Suppressor macrophage treated with lipopolysaccharide for 4 hours (primary cell): ENCODE data around the gene KREMEN2.
"Not testable (repeated sequence)": the region's sequence is repeated elsewhere in the genome, so short reads cannot be mapped to it uniquely, and the experiment has no call there.

ENCODE experiments used
- DNase-seq: peaks from one replicate; pipeline ENCODE4 v3.0.0-alpha.2; 2020

Gene KREMEN2, protein sequence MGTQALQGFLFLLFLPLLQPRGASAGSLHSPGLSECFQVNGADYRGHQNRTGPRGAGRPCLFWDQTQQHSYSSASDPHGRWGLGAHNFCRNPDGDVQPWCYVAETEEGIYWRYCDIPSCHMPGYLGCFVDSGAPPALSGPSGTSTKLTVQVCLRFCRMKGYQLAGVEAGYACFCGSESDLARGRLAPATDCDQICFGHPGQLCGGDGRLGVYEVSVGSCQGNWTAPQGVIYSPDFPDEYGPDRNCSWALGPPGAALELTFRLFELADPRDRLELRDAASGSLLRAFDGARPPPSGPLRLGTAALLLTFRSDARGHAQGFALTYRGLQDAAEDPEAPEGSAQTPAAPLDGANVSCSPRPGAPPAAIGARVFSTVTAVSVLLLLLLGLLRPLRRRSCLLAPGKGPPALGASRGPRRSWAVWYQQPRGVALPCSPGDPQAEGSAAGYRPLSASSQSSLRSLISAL

GRCh38 chr16:2963723-2964474 is at the start of gene KREMEN2:
Gene KREMEN2 (plus strand): TSS chr16:2964275. CDS start chr16:2964521, 246 bp downstream.
- peak; percentile 35 for DNase-seq

- DNase-seq, result no peak
Measured at GRCh38 chr16:2915196-2915929, 48.7 kb upstream of the KREMEN2 start.

DNA sequence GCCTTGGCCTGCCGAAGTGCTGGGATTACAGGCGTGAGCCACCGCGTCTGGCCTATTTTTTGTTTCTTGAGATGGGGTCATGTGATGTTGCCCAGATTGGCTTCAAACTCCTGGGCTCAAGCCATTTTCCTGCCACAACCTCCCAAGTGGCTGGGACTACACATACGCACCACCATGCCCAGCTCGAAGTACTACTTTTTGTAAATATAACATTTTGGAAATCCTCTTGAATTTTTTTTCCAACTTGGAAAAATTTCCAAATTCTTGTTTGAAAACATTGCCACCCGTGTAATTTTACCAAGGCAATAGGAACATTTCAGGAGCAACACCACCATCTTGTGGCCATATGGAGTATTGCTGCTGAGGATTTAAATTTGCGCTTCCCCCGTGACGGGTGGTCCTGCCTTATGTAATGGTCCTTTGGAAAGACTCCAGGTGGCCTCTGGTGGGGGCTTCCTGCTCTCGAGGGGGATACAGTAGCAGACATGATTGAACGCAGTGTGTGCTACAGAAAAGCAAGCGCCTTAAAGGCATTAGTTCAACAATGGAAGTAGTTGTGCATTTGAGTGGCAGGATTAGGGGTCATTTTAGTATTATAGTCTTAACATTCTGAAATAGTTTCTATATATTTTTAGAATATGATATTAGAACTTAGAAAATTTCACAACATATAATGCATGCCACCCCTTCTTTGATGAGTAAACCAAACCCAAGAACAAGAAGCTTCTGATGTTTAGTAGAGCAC is 44.4 kb upstream of the KREMEN2 start:
- DNase-seq, result peak; percentile 71

GRCh38 chr16:2923481-2923880 is 40.6 kb upstream of the KREMEN2 start:
- DNase-seq, result no peak

- DNase-seq, result no peak
Measured at GRCh38 chr16:2924901-2925755, 38.9 kb upstream of the KREMEN2 start.

DNA sequence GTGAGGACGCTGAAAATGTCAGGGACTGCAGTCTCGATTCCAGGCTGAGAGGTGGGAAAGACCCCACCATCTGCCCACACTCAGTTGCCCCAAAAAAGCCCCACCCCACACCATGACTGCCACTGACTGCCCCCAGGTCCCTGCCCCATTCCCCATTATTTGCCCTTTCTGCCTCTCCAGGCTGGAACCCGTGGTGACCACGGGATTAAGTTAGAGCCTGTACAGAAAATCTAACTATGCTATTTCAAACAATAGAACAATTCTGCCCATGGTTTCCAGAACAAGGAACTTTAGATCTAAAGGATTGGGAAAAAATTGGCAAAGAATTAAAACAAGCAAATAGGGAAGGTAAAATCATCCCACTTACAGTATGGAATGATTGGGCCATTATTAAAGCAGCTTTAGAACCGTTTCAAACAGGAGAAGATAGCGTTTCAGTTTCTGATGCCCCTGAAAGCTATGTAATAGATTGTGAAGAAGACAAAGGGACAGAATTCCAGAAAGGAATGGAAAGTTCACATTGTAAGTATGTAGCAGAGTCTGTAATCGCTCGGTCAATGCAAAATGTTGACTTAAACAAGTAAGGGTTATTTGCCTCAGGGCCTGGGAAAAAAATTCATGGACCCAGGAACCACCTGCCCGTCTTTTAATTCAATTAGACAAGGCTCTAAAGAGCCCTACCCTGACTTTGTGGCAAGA is 38.0 kb upstream of the KREMEN2 start:
- DNase-seq, result no peak

DNA sequence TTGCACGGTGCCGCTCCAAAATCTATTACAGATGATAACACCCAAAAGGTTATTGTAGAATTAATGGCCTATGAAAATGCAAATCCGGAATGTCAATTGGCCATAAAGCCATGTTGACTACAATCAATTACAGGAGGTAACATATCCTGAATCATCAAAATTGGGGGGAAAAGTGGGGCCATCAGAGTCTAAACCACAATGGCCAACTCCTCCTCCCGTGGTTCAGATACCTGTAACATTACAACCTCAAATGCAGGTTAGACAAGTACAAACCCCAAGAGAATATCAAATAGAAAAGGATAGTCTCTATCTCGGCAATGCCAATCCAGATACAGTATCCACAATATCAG is 37.5 kb upstream of the KREMEN2 start:
- no peak for DNase-seq

DNA sequence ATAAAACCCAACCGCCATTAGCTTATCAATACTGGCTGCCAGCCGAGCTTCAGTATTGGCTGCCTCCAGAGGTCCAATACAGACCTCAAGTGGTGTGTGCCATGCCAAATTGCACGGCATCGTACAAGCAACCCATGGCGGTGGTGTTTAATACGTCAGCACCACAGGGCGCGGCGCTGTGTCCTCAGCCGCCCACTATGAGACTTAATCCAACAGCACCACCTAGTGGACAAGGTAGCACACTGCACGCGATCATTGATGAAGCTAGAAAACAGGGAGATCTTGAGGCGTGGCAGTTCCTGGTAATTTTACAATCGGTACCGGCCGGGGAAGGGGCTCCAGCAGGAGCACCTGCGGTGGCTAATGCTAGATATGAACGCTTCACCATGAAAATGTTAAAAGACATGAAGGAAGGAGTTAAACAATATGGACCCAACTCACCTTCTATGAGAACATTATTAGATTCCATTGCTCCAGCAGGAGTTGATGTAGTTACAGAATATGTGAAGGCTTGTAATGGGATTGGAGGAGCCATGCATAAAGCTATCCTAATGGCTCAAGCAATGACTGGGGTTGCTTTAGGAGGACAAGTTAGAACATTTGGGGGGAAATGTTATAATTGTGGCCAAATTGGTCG is 36.9 kb upstream of the KREMEN2 start:
- peak; percentile 96 for DNase-seq

- DNase-seq, result not testable (repeated sequence)
Measured at GRCh38 chr16:2928151-2928550, 35.9 kb upstream of the KREMEN2 start.

- DNase-seq, result no peak
Measured at GRCh38 chr16:2928796-2929195, 35.3 kb upstream of the KREMEN2 start.

DNA sequence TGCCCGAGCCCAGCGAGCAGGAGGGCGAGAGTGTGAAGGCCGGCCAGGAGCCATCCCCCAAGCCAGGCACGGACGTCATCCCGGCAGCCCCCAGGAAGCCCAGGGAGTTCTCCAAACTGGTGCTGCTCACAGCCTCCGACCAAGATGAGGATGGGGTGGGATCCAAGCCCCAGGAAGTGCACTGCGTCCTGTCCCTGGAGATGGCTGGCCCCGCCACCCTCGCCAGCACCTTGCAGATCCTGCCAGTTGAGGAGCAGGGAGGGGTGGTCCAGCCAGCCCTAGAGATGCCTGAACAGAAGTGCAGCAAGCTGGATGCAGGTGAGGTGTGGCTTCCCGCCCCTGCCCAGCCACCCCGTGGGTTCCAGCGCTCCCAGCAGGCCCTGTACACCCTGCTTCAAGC is 34.4 kb upstream of the KREMEN2 start:
- no peak for DNase-seq

GRCh38 chr16:2930236-2930635 is 33.8 kb upstream of the KREMEN2 start:
- no peak for DNase-seq

DNA sequence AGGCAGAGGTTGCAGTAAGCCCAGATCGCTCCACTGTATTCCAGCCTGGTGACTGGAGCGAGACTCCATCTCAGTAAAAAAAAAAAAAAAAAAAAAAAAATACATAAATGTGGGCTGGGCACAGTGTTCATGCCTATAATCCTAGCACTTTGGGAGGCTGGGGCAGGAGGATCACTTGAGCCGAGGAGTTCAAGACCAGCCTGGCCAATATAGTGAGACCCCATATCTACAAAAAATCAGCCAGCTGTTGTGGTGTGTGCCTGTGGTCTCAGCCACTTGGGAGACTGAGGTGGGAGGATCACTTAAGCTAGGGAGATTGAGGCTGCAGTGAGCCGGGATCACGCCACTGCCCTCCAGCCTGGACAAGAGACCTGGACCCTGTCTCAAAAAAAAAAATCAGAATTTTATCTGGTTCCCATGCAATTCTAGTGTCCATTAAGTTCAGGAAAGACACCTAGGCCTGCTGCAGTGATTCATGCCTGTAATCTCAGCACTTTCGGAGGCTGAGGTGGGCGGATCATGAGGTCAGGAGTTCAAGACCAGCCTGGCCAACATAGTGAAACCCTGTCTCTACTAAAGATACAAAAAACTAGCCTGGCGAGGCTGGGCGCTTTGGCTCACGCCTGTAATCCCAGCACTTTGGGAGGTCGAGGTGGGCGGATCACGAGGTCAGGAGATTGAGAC is 32.7 kb upstream of the KREMEN2 start:
- DNase-seq, result not testable (repeated sequence)

DNA sequence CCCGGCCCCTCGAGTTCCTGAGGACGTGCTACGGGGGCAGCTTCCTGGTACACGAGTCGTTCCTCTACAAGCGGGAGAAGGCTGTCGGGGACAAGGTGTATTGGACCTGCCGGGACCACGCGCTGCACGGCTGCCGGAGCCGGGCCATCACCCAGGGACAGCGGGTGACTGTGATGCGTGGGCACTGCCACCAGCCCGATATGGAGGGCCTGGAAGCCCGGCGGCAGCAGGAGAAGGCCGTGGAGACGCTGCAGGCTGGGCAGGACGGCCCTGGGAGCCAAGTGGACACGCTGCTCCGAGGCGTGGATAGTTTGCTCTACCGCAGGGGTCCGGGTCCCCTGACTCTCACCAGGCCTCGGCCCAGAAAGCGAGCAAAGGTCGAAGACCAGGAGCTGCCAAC is 30.9 kb upstream of the KREMEN2 start:
- no peak for DNase-seq

DNA sequence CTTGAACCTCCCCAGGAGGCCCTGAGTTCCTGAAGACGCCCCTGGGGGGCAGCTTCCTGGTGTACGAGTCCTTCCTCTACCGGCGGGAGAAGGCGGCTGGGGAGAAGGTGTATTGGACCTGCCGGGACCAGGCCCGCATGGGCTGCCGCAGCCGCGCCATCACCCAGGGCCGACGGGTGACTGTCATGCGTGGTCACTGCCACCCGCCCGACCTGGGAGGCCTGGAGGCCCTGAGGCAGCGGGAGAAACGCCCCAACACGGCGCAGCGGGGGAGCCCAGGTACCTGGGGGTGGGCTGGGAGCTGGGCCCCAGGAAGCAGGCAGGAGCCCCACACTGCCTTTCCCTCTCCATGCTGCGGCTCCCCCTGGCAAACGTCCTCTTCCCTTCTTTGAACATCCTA is 30.4 kb upstream of the KREMEN2 start:
- no peak for DNase-seq

DNA sequence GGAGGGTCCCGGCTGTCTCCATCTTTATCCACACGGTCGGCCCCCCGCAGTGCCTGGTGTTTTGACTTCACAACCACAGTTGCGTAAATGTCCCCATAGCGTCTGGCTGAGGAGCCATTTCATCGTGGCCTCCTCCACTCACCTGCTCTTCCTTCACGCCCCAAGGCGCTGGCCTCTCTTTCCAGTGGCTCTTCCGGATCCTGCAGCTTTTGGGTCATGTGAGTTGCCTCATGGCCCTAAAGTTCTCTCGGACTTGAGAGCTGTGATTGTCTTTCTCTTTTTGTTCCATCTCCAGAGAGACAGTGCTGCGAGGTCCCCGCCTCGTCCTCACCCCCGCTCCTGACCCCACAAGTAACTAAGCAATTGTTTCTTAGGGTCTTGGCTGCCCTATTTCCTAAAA is 29.6 kb upstream of the KREMEN2 start:
- DNase-seq, result no peak

DNA sequence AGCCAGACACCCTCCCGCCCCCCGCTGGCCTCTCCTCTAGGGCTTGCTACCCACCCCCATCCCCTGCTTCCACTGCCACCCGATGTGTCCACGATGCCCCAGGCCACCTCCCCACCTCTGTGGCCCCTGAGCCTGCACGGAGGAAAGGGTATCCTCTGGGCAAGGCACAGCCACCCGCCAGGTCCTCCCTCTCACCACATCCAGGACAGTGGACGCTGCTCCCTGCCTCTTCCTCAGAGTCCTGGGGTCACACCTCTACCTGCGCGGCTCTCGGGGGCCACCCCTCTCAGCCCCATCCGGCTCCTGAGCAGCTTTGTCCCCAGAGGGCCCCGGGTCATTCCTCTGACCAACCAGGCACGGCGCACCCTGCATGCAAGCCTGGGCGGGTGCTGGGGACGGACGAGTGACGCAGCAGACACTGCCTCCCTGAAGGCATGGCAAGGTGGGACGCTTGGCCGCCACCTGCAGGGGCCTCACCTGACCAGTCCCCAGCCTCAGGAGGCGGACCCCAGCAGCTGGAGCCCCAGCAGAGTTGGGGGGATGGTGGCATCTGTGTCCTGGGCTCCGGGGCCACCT is 27.6 kb upstream of the KREMEN2 start:
- no peak for DNase-seq

GRCh38 chr16:2937170-2937569 is 26.9 kb upstream of the KREMEN2 start:
- DNase-seq, result no peak

- DNase-seq, result no peak
Measured at GRCh38 chr16:2938206-2938605, 25.9 kb upstream of the KREMEN2 start.

- DNase-seq, result no peak
Measured at GRCh38 chr16:2939968-2940367, 24.1 kb upstream of the KREMEN2 start.
